Upper lobe of right lung (tissue), 1 donor: ENCODE measurements around the gene FAM89A. TPM values are rescaled to one million over a fixed set of nuclear protein-coding genes. Genes with fewer than 3 reads are reported as not detected.
A peak's percentile ranks its signal among the peaks of the same experiment; 100 is the strongest.

ENCODE experiments used
- ATAC-seq: fragments of 200-7000 bp; cut with Tn5 transposase; one replicate; pipeline ENCODE4 v1.9.1; 2020; ENCODE audit warnings: mild to moderate bottlenecking, moderate library complexity
- DNase-seq: peaks from one replicate; pipeline ENCODE4 v3.0.0-alpha.2; 2020
- H3K27ac ChIP-seq: fragments of 200-600 bp; one replicate; pipeline ENCODE4 v1.8.0; 2022
- H3K27me3 ChIP-seq: fragments of 200-600 bp; one replicate; pipeline ENCODE4 v1.8.0; 2022; ENCODE audit warnings: mild to moderate bottlenecking
- H3K36me3 ChIP-seq: fragments of 200-600 bp; one replicate; pipeline ENCODE4 v1.8.0; 2022
- H3K4me1 ChIP-seq: fragments of 200-600 bp; one replicate; pipeline ENCODE4 v1.8.0; 2022
- H3K4me3 ChIP-seq: fragments of 200-600 bp; one replicate; pipeline ENCODE4 v1.8.0; 2022; ENCODE audit warnings: mild to moderate bottlenecking
- H3K9me3 ChIP-seq: fragments of 200-600 bp; one replicate; pipeline ENCODE4 v1.8.0; 2022
- CTCF ChIP-seq: fragments of 200-600 bp; IDR thresholded peaks from one replicate; pipeline ENCODE4 v1.8.0; 2022; ENCODE audit warnings: antibody characterized with exemption
- intact Hi-C: fragments of 100-400 bp; cut with DNase I; formaldehyde crosslinking; loops from one replicate; pipeline ENCODE4 v1.11.0; 2022
- total RNA-seq: library from RNA; stranded (reverse); fragmentation: NEBNext Ultra II Directional; extraction: Animal tissue kit (Norgen Biotek cat#: 25700); gene quantifications from one replicate; pipeline ENCODE4 v1.2.1, GENCODE V29; 2021
- donor health status: DM: no; HTN: yes; CAD: no; lungs with severe emphysema.

FAM89A gene
- total RNA-seq, 1 donor from 2014 or later: 41.4 TPM

- peaks cover 31% of the 10 kb centered on the region for H3K4me1 ChIP-seq
- H3K9me3 ChIP-seq: no peaks in the 10 kb centered on the region
- H3K4me3 ChIP-seq: peak overlapping the region; percentile 83
- intact Hi-C loops: no loop called here
- no peak for ATAC-seq
- no peaks in the 10 kb centered on the region for H3K27me3 ChIP-seq
- no peak for DNase-seq
- H3K36me3 ChIP-seq: peaks cover 17% of the 10 kb centered on the region
- H3K27ac ChIP-seq: peak overlapping the region; percentile 70
- no peak for TF ChIP-seq CTCF
Measured at GRCh38 chr1:230976825-230977747, 63.0 kb downstream of the FAM89A start.

GRCh38 chr1:230976360-230976759, 63.7 kb downstream of the FAM89A start:
- no peaks in the 10 kb centered on the region for H3K9me3 ChIP-seq
- peaks cover 33% of the 10 kb centered on the region for H3K4me1 ChIP-seq
- H3K4me3 ChIP-seq: no peak overlapping the region
- DNase-seq (no peak), ATAC-seq (no peak)
- no peak for TF ChIP-seq CTCF
- H3K36me3 ChIP-seq: peaks cover 11% of the 10 kb centered on the region
- intact Hi-C loops: no loop called here
- H3K27me3 ChIP-seq: no peaks in the 10 kb centered on the region
- no peak overlapping the region for H3K27ac ChIP-seq

- DNase-seq (no peak), ATAC-seq (no peak)
- H3K36me3 ChIP-seq: peaks cover 9% of the 10 kb centered on the region
- H3K4me1 ChIP-seq: peaks cover 33% of the 10 kb centered on the region
- no peak overlapping the region for H3K27ac ChIP-seq
- no peak overlapping the region for H3K4me3 ChIP-seq
- no peaks in the 10 kb centered on the region for H3K9me3 ChIP-seq
- intact Hi-C loops: no loop called here
- no peaks in the 10 kb centered on the region for H3K27me3 ChIP-seq
- TF ChIP-seq CTCF: no peak
Measured at GRCh38 chr1:230975636-230976035, 64.4 kb downstream of the FAM89A start.

- H3K9me3 ChIP-seq: no peaks in the 10 kb centered on the region
- no peaks in the 10 kb centered on the region for H3K27me3 ChIP-seq
- intact Hi-C loops: no loop called here
- no peak overlapping the region for H3K4me3 ChIP-seq
- TF ChIP-seq CTCF: no peak
- peaks cover 22% of the 10 kb centered on the region for H3K4me1 ChIP-seq
- ATAC-seq: peak; percentile 76
- H3K36me3 ChIP-seq: peaks cover 9% of the 10 kb centered on the region
- DNase-seq: no peak
- H3K27ac ChIP-seq: no peak overlapping the region
Measured at GRCh38 chr1:230972855-230973271, 67.2 kb downstream of the FAM89A start.

GRCh38 chr1:230971771-230972170, 68.3 kb downstream of the FAM89A start:
- TF ChIP-seq CTCF: no peak
- Histone ChIP-seq H3K4me1 (peaks cover 15% of the 10 kb centered on the region), H3K4me3 (no peak overlapping the region), H3K9me3 (no peaks in the 10 kb centered on the region), H3K36me3 (peaks cover 9% of the 10 kb centered on the region), H3K27ac (no peak overlapping the region), H3K27me3 (no peaks in the 10 kb centered on the region)
- intact Hi-C loops: no loop called here
- ATAC-seq (no peak), DNase-seq (no peak)
